Activated CD8-positive, alpha-beta memory T cell treated with anti-CD3 and anti-CD28 coated beads, Interleukin-2, amount 50 U/mL, for 24 hours (primary cell): Measurements from ENCODE around the gene DNASE1L1.

Experiments
- DNase-seq: peaks from one replicate; pipeline ENCODE4 v3.0.0-alpha.2; 2020; ENCODE audit errors: extremely low read depth

Gene DNASE1L1

GRCh38 chrX:154436374-154436982 is 27.4 kb upstream of the DNASE1L1 start:
- no peak for DNase-seq

- no peak for DNase-seq
These were observed 26.2 kb upstream of the DNASE1L1 start for GRCh38 chrX:154435171-154435733.

GRCh38 chrX:154434394-154435168 is 25.5 kb upstream of the DNASE1L1 start:
- no peak for DNase-seq

GRCh38 chrX:154433605-154434004 is 24.6 kb upstream of the DNASE1L1 start:
- no peak for DNase-seq

GRCh38 chrX:154432210-154432609 is 23.2 kb upstream of the DNASE1L1 start:
- DNase-seq, result no peak

- no peak for DNase-seq
These were observed 22.3 kb upstream of the DNASE1L1 start for GRCh38 chrX:154431341-154431740.

- no peak for DNase-seq
These were observed 21.9 kb upstream of the DNASE1L1 start for GRCh38 chrX:154430916-154431315.

- DNase-seq, result no peak
These were observed 21.4 kb upstream of the DNASE1L1 start for GRCh38 chrX:154430479-154430878.

- DNase-seq, result no peak
These were observed 20.7 kb upstream of the DNASE1L1 start for GRCh38 chrX:154429711-154430110.

GRCh38 chrX:154428176-154429171 is 19.4 kb upstream of the DNASE1L1 start, which contains the start of gene ATP6AP1:
Gene ATP6AP1, plus strand, starts transcription at chrX:154428677. Its CDS starts 16 bp downstream, at chrX:154428693.
- DNase-seq, result peak; percentile 49

GRCh38 chrX:154426916-154427770 is 18.1 kb upstream of the DNASE1L1 start:
- DNase-seq, result no peak

- no peak for DNase-seq
These were observed 11.3 kb upstream of the DNASE1L1 start for GRCh38 chrX:154420402-154420756.

GRCh38 chrX:154419688-154420401 is 10.8 kb upstream of the DNASE1L1 start:
- no peak for DNase-seq

GRCh38 chrX:154419189-154419588 is 10.1 kb upstream of the DNASE1L1 start:
- DNase-seq, result no peak

GRCh38 chrX:154417157-154417556 is 8.1 kb upstream of the DNASE1L1 start:
- no peak for DNase-seq

GRCh38 chrX:154413142-154413541 is 4.1 kb upstream of the DNASE1L1 start:
- no peak for DNase-seq

- no peak for DNase-seq
These were observed 3.4 kb upstream of the DNASE1L1 start for GRCh38 chrX:154412468-154412867.

GRCh38 chrX:154411981-154412340 is 2.9 kb upstream of the DNASE1L1 start:
- no peak for DNase-seq

GRCh38 chrX:154408659-154409221 is 314 bp downstream of the DNASE1L1 start:
- DNase-seq, result no peak

GRCh38 chrX:154404625-154405192 is 4.3 kb downstream of the DNASE1L1 start:
- no peak for DNase-seq
